GM12892 (cell line): ENCODE measurements around the gene OSBPL3.

Experiments used
- DNase-seq: peaks from one replicate; pipeline ENCODE4 v3.0.0; 2011; ENCODE audit not compliant: insufficient read length
- FAIRE-seq: peaks from 2 replicates; lab custom pipeline; 2011; peaks lifted over from hg19 to GRCh38; lab: Jason Lieb, UNC
- POLR2A ChIP-seq: IDR thresholded peaks from 2 replicates; pipeline ENCODE4 v1.6.1; 2011; ENCODE audit warnings: low read depth, low read length, control low read depth
- POLR2AphosphoS5 ChIP-seq: IDR thresholded peaks from 2 replicates; pipeline ENCODE4 v1.6.1; 2011; ENCODE audit warnings: low read depth, low read length, control low read depth
- TAF1 ChIP-seq: IDR thresholded peaks from 2 replicates; pipeline ENCODE4 v1.6.1; 2011; ENCODE audit warnings: low read depth, mild to moderate bottlenecking, control low read depth, low read length, borderline replicate concordance

Gene OSBPL3

DNA sequence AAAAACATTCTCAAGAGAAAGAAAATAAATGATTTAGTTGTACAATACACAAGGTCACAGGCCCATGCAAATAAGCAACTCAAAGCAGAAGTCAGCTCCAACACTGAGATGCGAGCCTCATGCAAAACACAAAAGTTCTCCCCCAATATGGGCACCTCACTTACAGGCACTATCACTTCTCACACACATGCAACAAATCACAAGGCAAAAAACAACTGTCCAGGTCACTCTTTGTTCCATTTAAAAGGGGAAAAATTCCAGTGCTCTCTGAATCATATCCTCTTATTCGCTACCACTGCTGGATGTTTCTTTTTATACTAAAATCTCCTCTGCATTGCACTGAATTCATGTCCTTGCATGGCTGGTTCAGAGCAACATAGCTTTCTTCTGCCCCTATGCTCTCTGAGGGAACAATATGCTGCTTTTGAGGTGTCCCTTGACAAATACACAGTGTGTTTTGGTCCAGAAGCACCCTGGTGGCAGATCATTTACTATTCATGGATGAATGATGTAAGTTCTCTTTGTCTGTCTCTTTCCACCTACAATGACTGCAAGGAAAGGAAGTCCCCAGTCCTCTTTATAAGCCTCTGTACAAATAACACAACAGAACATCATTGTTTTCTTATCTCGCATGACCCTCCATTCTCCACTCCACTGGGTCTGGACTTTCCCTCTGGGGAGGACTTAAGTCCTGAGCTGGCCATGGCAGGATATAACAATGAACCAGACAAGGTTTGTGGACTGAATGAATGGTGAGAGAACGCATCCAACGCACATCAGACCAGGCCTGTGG is 137.3 kb downstream of the OSBPL3 start:
- peak; percentile 56 for FAIRE-seq

DNA sequence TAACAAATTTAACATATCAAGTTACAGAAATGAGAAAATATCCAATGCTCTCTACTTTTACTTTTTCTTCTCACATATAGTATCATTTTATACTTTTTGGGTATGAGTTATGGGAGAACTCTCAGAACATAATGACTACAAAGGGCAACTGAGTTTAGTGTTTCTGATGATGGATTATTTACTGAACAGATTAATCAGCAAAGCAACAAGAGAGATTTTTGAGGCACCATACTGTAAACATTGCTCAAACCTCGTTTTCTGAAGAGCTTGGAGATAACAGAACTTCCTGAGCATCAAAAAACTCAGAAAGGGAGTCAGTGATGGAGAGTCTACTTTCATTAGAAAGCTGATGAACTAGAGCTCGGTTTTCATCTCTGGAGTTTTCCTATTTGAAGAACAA is 137.9 kb downstream of the OSBPL3 start:
- TF ChIP-seq TAF1 (no peak), POLR2A (no peak), POLR2AphosphoS5 (no peak)
- DNase-seq (no peak), FAIRE-seq (no peak)

More for the DNA sequence above, 137.3 kb downstream of the OSBPL3 start:
- no peak for DNase-seq
- TF ChIP-seq TAF1 (no peak), POLR2A (no peak), POLR2AphosphoS5 (no peak)

GRCh38 chr7:24840563-24840962 is 139.4 kb downstream of the OSBPL3 start:
- DNase-seq (no peak), FAIRE-seq (no peak)
- no peak for TF ChIP-seq POLR2AphosphoS5
- TF ChIP-seq TAF1, result no peak
- no peak for TF ChIP-seq POLR2A

DNA sequence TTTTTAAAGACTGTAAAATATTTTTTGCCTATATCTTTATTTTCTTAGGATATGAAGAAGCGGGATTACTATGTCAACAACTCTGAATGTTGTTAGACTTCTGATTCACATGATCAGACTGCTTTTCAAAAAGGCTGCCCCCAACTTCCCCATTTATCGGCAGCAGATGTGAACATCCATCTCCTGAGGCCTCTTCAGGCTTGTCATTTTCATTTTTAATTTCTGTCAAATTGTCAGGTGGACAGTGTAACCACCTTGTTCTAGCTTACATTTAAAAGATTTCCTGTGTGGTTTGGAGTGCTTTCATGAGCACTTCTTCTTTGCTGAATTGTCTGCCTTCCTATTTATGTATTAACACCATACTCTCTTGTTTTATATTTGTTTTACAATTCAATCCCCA is 143.9 kb downstream of the OSBPL3 start:
- DNase-seq (no peak), FAIRE-seq (peak; percentile 53)
- TF ChIP-seq POLR2A (no peak), POLR2AphosphoS5 (no peak), TAF1 (no peak)

DNA sequence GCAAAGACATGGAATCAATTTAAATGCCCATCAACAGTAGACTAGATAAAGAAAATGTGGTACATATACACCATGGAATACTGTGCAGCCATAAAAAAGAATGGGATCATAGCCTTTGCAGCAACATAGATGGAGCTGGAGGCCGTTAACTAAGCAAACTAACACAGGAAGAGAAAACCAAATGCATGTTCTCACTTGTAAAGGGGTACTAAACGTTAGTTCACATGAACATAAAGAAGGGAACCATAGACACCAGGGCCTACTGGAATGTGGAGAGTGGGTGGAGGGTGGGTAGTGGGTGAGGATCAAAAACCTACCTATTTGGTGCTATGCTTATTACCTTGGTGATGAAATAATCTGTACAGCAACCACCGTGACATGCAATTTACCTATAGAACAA is 144.3 kb downstream of the OSBPL3 start:
- no peak for DNase-seq
- FAIRE-seq, result peak; percentile 54
- no peak for TF ChIP-seq TAF1
- TF ChIP-seq POLR2AphosphoS5, result no peak
- no peak for TF ChIP-seq POLR2A

- peak; percentile 43; the same call in 1 of the 2 replicates for TF ChIP-seq TAF1
- TF ChIP-seq POLR2A, result peak; percentile 48; the same call in 1 of the 2 replicates
- TF ChIP-seq POLR2AphosphoS5, result no peak
- FAIRE-seq (peak; percentile 27), DNase-seq (no peak)
Measured at GRCh38 chr7:24834128-24834798, 145.7 kb downstream of the OSBPL3 start.

DNA sequence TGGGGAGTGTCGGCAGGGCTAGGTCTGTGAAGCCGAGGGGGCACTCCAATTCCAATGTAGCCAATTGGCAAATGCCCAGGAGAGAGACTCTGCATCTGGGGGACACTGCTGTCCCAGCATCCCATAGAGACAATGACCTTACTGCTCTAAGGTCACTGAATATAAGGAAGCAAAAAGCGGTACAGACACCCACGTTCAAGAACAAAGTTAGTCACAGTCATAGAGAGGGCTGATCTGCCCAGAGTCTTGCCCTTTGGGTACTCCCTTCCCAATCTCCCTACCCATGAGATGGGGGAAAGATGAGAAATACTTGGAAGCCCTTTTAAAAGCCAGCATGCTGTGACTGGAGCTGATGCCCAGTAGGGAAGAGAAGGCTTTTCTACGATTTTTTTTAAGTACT is 146.4 kb downstream of the OSBPL3 start:
- no peak for TF ChIP-seq TAF1
- FAIRE-seq (no peak), DNase-seq (no peak)

GRCh38 chr7:24831240-24831639 is 148.7 kb downstream of the OSBPL3 start:
- no peak for FAIRE-seq
- TF ChIP-seq TAF1 (no peak), POLR2AphosphoS5 (no peak), POLR2A (no peak)
- DNase-seq, result no peak

DNA sequence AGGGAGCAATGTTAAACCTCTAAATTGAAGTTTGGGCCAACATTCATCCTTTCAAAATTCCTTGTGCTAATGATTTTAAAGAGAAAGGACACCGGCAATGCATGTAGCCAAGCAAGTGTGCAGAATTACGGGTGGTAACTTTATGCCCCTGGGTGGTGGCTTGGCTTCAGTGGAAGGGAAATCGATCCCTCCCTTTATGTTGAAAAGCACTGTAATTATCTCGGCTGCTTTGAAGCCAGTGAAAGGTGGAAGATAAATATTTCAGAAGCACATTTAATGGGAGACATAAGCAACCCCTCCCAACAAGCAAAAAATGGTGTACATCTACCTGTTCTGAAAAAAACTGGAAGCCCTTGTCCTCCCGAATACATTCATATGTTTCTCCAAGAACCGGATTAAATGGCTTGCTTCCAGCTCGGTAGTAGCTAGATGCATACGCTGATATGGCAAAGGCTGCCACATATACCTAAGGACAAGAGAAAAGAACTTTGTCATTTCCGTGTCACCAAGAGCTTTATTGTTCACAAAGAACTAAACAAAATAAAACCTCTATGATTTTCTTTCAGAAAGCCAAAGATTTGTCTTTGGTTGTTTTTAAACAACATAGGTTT is 149.4 kb downstream of the OSBPL3 start:
- TF ChIP-seq POLR2A (no peak), POLR2AphosphoS5 (no peak), TAF1 (no peak)
- FAIRE-seq (no peak), DNase-seq (no peak)

DNA sequence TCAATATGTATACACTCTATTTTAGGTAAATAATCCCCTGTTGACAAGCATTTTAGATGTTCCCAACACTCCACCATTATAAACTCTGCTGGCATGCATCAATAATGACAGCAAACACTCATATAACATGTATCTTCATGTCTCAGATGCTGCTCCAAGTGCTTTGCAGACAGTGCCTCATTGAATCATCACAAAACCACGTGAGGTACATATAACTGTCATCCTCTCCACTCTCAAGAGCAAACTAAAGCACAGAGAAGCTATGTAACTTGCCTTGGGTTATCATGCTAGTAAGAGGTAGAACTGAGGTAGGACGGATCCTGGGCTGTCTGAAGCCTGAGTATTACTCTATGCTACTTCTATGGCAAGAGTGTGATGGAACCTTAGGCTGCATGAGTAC is 150.2 kb downstream of the OSBPL3 start:
- TF ChIP-seq TAF1, result no peak
- TF ChIP-seq POLR2A, result no peak
- FAIRE-seq, result peak; percentile 30
- no peak for DNase-seq

- DNase-seq (no peak), FAIRE-seq (no peak)
- TF ChIP-seq POLR2AphosphoS5 (no peak), POLR2A (no peak), TAF1 (no peak)
Measured at GRCh38 chr7:24828891-24829661, 150.9 kb downstream of the OSBPL3 start.

- no peak for TF ChIP-seq POLR2A
- TF ChIP-seq TAF1, result no peak
- TF ChIP-seq POLR2AphosphoS5, result no peak
- DNase-seq (no peak), FAIRE-seq (no peak)
Measured at GRCh38 chr7:24827589-24827988, 152.4 kb downstream of the OSBPL3 start.
